SU-DHL-6 (cell line): Measurements from ENCODE around the gene UBA6.

Source experiments
- H2AFZ ChIP-seq: fragments of 200-600 bp; sonication (generic); 2 replicates; pipeline ENCODE4 v1.6.1; 2014; ENCODE audit warnings: low read depth, mild to moderate bottlenecking, moderate library complexity, mixed read lengths, antibody characterized with exemption, low read length; ENCODE audit not compliant: severe bottlenecking
- H3F3A ChIP-seq: fragments of 200-600 bp; shearing (Covaris generic); 2 replicates; pipeline ENCODE4 v1.6.0; 2016; ENCODE audit warnings: antibody characterized with exemption, mild to moderate bottlenecking; ENCODE audit not compliant: insufficient read depth
- H3K27ac ChIP-seq: fragments of 200-600 bp; sonication (generic); 2 replicates; pipeline ENCODE4 v1.5.1; 2016; ENCODE audit warnings: low read depth, mild to moderate bottlenecking, low read length, moderate library complexity, mixed read lengths
- H3K27me3 ChIP-seq: fragments of 200-600 bp; sonication (generic), shearing (Covaris generic); 2 replicates; pipeline ENCODE4 v1.6.0; 2014; ENCODE audit warnings: mild to moderate bottlenecking, low read length
- H3K36me3 ChIP-seq: fragments of 200-600 bp; sonication (generic); 2 replicates; pipeline ENCODE4 v1.6.1; 2014; ENCODE audit warnings: mild to moderate bottlenecking, low read length, mixed read lengths
- H3K4me2 ChIP-seq: fragments of 300-600, 200-600 bp; shearing (Covaris generic), sonication (generic); 2 replicates; pipeline ENCODE4 v1.6.0; 2014; ENCODE audit warnings: low read length, low read depth, mild to moderate bottlenecking; ENCODE audit not compliant: poor library complexity, severe bottlenecking
- H3K4me3 ChIP-seq: fragments of 200-600 bp; sonication (generic); 2 replicates; pipeline ENCODE4 v1.5.1; 2014; ENCODE audit warnings: antibody characterized with exemption, low read length, mild to moderate bottlenecking, mixed read lengths; ENCODE audit not compliant: insufficient read depth, poor library complexity, severe bottlenecking
- H3K79me2 ChIP-seq: fragments of 200-600 bp; sonication (generic); 2 replicates; pipeline ENCODE4 v1.6.1; 2014; ENCODE audit warnings: mild to moderate bottlenecking, low read length, moderate library complexity; ENCODE audit not compliant: insufficient read depth
- H3K9ac ChIP-seq: fragments of 200-600 bp; sonication (generic); 2 replicates; pipeline ENCODE4 v1.7.0; 2014; ENCODE audit warnings: mild to moderate bottlenecking, low read length
- H3K9me2 ChIP-seq: fragments of 200-600 bp; sonication (generic); replicated peaks from 2 replicates; pipeline ENCODE4 v1.6.1; 2014; ENCODE audit warnings: low read length; ENCODE audit not compliant: insufficient read depth
- H3K9me3 ChIP-seq: fragments of 200-600 bp; sonication (generic); 2 replicates; pipeline ENCODE4 v1.6.1; 2014; ENCODE audit warnings: low read length, mixed read lengths; ENCODE audit not compliant: insufficient read depth
- H4K20me1 ChIP-seq: fragments of 200-600 bp; sonication (generic); 2 replicates; pipeline ENCODE4 v1.6.1; 2014; ENCODE audit warnings: low read depth, mild to moderate bottlenecking, antibody characterized with exemption, low read length, moderate library complexity, mixed read lengths
- CTCF ChIP-seq: fragments of 200-600 bp; sonication (generic); IDR thresholded peaks from one replicate; pipeline ENCODE4 v1.5.1; 2017; ENCODE audit warnings: antibody characterized with exemption, mild to moderate bottlenecking, low read length, moderate library complexity; ENCODE audit not compliant: insufficient read depth, poor library complexity, severe bottlenecking
- EZH2phosphoT487 ChIP-seq: fragments of 200-600 bp; sonication (generic), shearing (Covaris generic); conservative IDR thresholded peaks from 2 replicates; pipeline ENCODE4 v1.6.1; 2018; ENCODE audit warnings: mild to moderate bottlenecking, antibody characterized with exemption, low read length, moderate library complexity, mixed read lengths

UBA6 gene

GRCh38 chr4:67700116-67700737 lies 728 bp downstream of the UBA6 start:
- Histone ChIP-seq H3K4me2 (peak overlapping the region; percentile 87), H3K9ac (peak overlapping the region; percentile 82), H2AFZ (peak overlapping the region; percentile 62), H3K9me3 (no peaks in the 10 kb centered on the region), H3K4me3 (peak overlapping the region; percentile 85), H3K27me3 (no peaks in the 10 kb centered on the region), H4K20me1 (no peaks in the 10 kb centered on the region), H3K36me3 (0 out of 2 replicates have a peak, but pooled peaks cover 2% of the 10 kb centered on the region), H3K27ac (peak overlapping the region; percentile 47), H3K79me2 (peaks cover 57% of the 10 kb centered on the region), H3K9me2 (no peaks in the 10 kb centered on the region), H3F3A (peaks cover 14% of the 10 kb centered on the region)
- no peak for TF ChIP-seq EZH2phosphoT487
- TF ChIP-seq CTCF: no peak

- peaks cover 14% of the 10 kb centered on the region for H3F3A ChIP-seq
- no peaks in the 10 kb centered on the region for H4K20me1 ChIP-seq
- H3K4me2 ChIP-seq: peak overlapping the region; percentile 87
- H3K27ac ChIP-seq: peak overlapping the region; percentile 47; the same call in 1 of the 2 replicates
- 0 out of 2 replicates have a peak, but pooled peaks cover 2% of the 10 kb centered on the region for H3K36me3 ChIP-seq
- H3K9ac ChIP-seq: peak overlapping the region; percentile 82
- H3K4me3 ChIP-seq: peak overlapping the region; percentile 85
- H3K9me2 ChIP-seq: no peaks in the 10 kb centered on the region
- TF ChIP-seq CTCF: no peak
- no peak for TF ChIP-seq EZH2phosphoT487
- H3K79me2 ChIP-seq: peaks cover 53% of the 10 kb centered on the region
- H3K9me3 ChIP-seq: no peaks in the 10 kb centered on the region
- no peaks in the 10 kb centered on the region for H3K27me3 ChIP-seq
- no peak overlapping the region for H2AFZ ChIP-seq
Measured at GRCh38 chr4:67699603-67700002, 1.4 kb downstream of the UBA6 start.

GRCh38 chr4:67697860-67698687 lies 2.9 kb downstream of the UBA6 start:
- no peaks in the 10 kb centered on the region for H3K9me2 ChIP-seq
- no peaks in the 10 kb centered on the region for H3K27me3 ChIP-seq
- H3K4me2 ChIP-seq: no peak overlapping the region
- peaks cover 48% of the 10 kb centered on the region for H3K79me2 ChIP-seq
- H4K20me1 ChIP-seq: no peaks in the 10 kb centered on the region
- no peak overlapping the region for H3K4me3 ChIP-seq
- peaks cover 14% of the 10 kb centered on the region for H3F3A ChIP-seq
- no peak overlapping the region for H3K27ac ChIP-seq
- no peak for TF ChIP-seq EZH2phosphoT487
- no peak for TF ChIP-seq CTCF
- H3K36me3 ChIP-seq: 0 out of 2 replicates have a peak, but pooled peaks cover 2% of the 10 kb centered on the region
- no peak overlapping the region for H2AFZ ChIP-seq
- no peaks in the 10 kb centered on the region for H3K9me3 ChIP-seq
- H3K9ac ChIP-seq: no peak overlapping the region
